DOHH2 (cell line): ENCODE results near the gene MAGEE2.
"Not testable (repeated sequence)": the region's sequence is repeated elsewhere in the genome, so short reads cannot be mapped to it uniquely, and the experiment has no call there.

Experiments
- H3F3A ChIP-seq: fragments of 200-600 bp; sonication (generic), shearing (Covaris generic); 2 replicates; pipeline ENCODE4 v1.6.0; 2016; ENCODE audit warnings: antibody characterized with exemption, mild to moderate bottlenecking; ENCODE audit not compliant: control insufficient read depth, insufficient read depth
- H3K27ac ChIP-seq: fragments of 200-600 bp; sonication (generic); 2 replicates; pipeline ENCODE4 v1.5.1; 2014; ENCODE audit warnings: low read depth, mild to moderate bottlenecking, low read length, moderate library complexity
- H3K27me3 ChIP-seq: fragments of 200-600 bp; sonication (generic); 2 replicates; pipeline ENCODE4 v1.6.1; 2014; ENCODE audit warnings: mild to moderate bottlenecking, low read length, mixed read lengths; ENCODE audit not compliant: control insufficient read depth
- H3K36me3 ChIP-seq: fragments of 200-600 bp; sonication (generic); 2 replicates; pipeline ENCODE4 v1.6.1; 2014; ENCODE audit warnings: mild to moderate bottlenecking, low read length, moderate library complexity, mixed read lengths; ENCODE audit not compliant: control insufficient read depth
- H3K4me1 ChIP-seq: fragments of 200-600 bp; sonication (generic); 2 replicates; pipeline ENCODE4 v1.6.1; 2014; ENCODE audit warnings: mild to moderate bottlenecking, low read length, mixed read lengths; ENCODE audit not compliant: control insufficient read depth
- H3K4me2 ChIP-seq: fragments of 200-600 bp; sonication (generic); 2 replicates; pipeline ENCODE4 v1.6.0; 2014; ENCODE audit warnings: mild to moderate bottlenecking, low read length, moderate library complexity
- H3K4me3 ChIP-seq: fragments of 200-600 bp; sonication (generic); 2 replicates; pipeline ENCODE4 v1.5.1; 2014; ENCODE audit warnings: mild to moderate bottlenecking, low read length, mixed read lengths
- H3K79me2 ChIP-seq: fragments of 200-600 bp; sonication (generic); 2 replicates; pipeline ENCODE4 v1.6.1; 2014; ENCODE audit warnings: mild to moderate bottlenecking, low read length, mixed read lengths; ENCODE audit not compliant: control insufficient read depth
- H3K9me2 ChIP-seq: fragments of 200-600 bp; sonication (generic); replicated peaks from 2 replicates; pipeline ENCODE4 v1.6.1; 2014; ENCODE audit warnings: mild to moderate bottlenecking, low read length, mixed read lengths; ENCODE audit not compliant: control insufficient read depth
- H3K9me3 ChIP-seq: fragments of 200-600 bp; sonication (generic); 2 replicates; pipeline ENCODE4 v1.6.1; 2014; ENCODE audit warnings: antibody characterized with exemption, low read length, mixed read lengths; ENCODE audit not compliant: control insufficient read depth, insufficient read depth
- H4K20me1 ChIP-seq: fragments of 200-600 bp; sonication (generic); 2 replicates; pipeline ENCODE4 v1.6.0; 2014; ENCODE audit warnings: low read depth, mild to moderate bottlenecking, antibody characterized with exemption, low read length, moderate library complexity; ENCODE audit not compliant: control insufficient read depth, insufficient read depth
- EZH2phosphoT487 ChIP-seq: fragments of 200-600 bp; sonication (generic); IDR thresholded peaks from 2 replicates; pipeline ENCODE4 v1.6.1; 2017; ENCODE audit warnings: borderline replicate concordance, mild to moderate bottlenecking, antibody characterized with exemption, low read length, moderate library complexity, mixed read lengths
- TF ChIP-seq, protein P1 (sequence below): fragments of 200-600 bp; sonication (generic); IDR thresholded peaks from one replicate; pipeline ENCODE4 v1.5.1; 2014; ENCODE audit warnings: antibody characterized with exemption, mild to moderate bottlenecking, low read depth, low read length; ENCODE audit not compliant: poor library complexity, severe bottlenecking

MAGEE2 gene, protein sequence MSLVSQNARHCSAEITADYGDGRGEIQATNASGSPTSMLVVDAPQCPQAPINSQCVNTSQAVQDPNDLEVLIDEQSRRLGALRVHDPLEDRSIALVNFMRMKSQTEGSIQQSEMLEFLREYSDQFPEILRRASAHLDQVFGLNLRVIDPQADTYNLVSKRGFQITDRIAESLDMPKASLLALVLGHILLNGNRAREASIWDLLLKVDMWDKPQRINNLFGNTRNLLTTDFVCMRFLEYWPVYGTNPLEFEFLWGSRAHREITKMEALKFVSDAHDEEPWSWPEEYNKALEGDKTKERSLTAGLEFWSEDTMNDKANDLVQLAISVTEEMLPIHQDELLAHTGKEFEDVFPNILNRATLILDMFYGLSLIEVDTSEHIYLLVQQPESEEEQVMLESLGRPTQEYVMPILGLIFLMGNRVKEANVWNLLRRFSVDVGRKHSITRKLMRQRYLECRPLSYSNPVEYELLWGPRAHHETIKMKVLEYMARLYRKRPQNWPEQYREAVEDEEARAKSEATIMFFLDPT

DNA sequence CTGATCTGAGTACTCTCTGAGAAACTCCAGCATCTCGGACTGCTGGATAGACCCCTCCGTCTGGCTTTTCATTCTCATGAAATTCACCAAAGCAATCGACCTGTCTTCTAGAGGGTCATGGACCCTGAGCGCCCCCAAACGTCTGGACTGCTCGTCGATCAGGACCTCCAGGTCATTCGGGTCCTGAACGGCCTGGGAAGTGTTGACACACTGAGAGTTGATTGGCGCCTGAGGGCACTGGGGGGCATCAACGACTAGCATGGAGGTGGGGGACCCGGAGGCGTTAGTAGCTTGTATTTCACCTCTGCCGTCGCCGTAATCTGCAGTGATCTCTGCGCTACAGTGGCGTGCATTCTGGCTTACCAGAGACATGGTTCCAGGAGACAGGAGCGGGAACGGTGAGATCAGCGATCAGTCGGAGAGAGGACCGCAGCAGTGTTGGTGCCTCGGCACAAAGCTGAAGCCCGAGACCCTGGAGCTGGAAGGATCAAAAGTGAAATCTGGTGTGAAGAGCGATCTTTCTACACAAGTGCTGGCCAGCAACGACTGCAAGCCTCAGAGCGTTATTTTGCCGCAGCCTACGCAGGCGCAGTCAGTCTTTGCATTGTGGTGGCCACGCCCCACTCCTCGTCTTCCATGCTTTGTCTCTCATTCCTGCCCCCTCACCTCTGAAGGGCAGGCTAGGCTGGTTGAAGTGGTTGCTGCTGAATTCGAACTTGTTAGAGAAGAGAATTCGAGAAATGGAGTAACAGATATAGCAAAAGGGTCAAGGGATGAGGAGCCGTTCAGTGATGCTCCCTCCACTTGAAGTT lies at the start of gene MAGEE2:
Gene MAGEE2, minus strand, starts transcription at position 575 of the 812 bp plus-strand sequence. Its CDS starts 203 bp downstream, at position 372.
- Histone ChIP-seq H3K4me3 (no peak within 1 kb of the TSS), H3F3A (no peaks in the 10 kb centered on the region), H3K4me2 (no peak within 1 kb of the TSS), H4K20me1 (no peaks in the 10 kb centered on the region), H3K9me3 (no peaks in the 10 kb centered on the region), H3K9me2 (no peaks in the 10 kb centered on the region), H3K79me2 (no peaks in the 10 kb centered on the region), H3K27ac (no peak within 1 kb of the TSS), H3K4me1 (no peaks in the 10 kb centered on the region), H3K36me3 (no peaks in the 10 kb centered on the region), H3K27me3 (no peaks in the 10 kb centered on the region)
- TF ChIP-seq, protein P1, sequence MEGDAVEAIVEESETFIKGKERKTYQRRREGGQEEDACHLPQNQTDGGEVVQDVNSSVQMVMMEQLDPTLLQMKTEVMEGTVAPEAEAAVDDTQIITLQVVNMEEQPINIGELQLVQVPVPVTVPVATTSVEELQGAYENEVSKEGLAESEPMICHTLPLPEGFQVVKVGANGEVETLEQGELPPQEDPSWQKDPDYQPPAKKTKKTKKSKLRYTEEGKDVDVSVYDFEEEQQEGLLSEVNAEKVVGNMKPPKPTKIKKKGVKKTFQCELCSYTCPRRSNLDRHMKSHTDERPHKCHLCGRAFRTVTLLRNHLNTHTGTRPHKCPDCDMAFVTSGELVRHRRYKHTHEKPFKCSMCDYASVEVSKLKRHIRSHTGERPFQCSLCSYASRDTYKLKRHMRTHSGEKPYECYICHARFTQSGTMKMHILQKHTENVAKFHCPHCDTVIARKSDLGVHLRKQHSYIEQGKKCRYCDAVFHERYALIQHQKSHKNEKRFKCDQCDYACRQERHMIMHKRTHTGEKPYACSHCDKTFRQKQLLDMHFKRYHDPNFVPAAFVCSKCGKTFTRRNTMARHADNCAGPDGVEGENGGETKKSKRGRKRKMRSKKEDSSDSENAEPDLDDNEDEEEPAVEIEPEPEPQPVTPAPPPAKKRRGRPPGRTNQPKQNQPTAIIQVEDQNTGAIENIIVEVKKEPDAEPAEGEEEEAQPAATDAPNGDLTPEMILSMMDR: no peak
- no peak for TF ChIP-seq EZH2phosphoT487

DNA sequence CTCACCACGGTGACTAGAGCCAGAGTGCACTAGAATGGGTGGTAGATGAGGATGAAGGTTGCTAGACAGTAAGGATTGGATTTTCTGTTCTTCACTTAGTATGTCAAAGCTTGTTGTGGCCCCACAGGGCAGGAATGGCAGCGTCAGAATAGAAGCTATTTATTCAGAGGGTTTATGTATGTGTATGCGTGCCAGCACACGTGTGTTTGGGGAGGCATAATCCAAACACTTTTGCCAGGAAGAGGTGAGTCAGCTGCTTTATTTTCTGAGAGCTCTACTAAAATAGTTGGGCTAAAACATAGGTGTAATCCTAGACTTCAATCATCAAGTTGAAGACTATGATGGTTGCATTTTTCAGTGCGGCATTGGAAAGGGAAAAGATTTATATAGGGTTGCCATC lies 1.2 kb upstream of the MAGEE2 start:
- TF ChIP-seq, protein P1: no peak
- no peak for TF ChIP-seq EZH2phosphoT487
- no peak overlapping the region for H3K27ac ChIP-seq
- H3K4me3 ChIP-seq: no peak overlapping the region
- H3K4me2 ChIP-seq: no peak overlapping the region
- H3K79me2 ChIP-seq: no peaks in the 10 kb centered on the region
- no peaks in the 10 kb centered on the region for H3K36me3 ChIP-seq
- H3F3A ChIP-seq: no peaks in the 10 kb centered on the region
- H3K9me3 ChIP-seq: no peaks in the 10 kb centered on the region
- no peaks in the 10 kb centered on the region for H3K9me2 ChIP-seq
- no peaks in the 10 kb centered on the region for H3K27me3 ChIP-seq
- H3K4me1 ChIP-seq: no peaks in the 10 kb centered on the region
- H4K20me1 ChIP-seq: no peaks in the 10 kb centered on the region

DNA sequence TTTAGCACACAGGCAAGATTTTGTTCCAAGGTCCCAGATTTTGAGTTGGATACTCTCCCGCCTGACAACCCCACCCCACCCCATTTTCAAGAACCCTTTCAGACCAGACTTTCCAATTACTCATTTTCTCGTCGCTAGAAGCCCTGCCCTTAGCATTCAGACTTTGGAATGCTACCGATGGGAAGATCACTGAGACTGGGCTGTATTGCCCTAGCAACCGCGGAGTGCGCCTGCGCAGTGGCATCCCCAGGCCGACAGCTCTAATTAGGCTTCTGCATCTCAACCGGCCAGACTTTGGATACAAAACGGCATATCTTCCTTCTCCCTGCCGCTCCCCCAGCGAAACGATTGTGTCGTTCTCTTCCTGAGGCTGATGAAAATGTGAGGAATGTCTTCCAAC lies 3.4 kb downstream of the MAGEE2 start:
- no peak overlapping the region for H3K27ac ChIP-seq
- no peaks in the 10 kb centered on the region for H4K20me1 ChIP-seq
- H3K9me2 ChIP-seq: no peaks in the 10 kb centered on the region
- H3F3A ChIP-seq: no peaks in the 10 kb centered on the region
- TF ChIP-seq, protein P1: no peak
- TF ChIP-seq EZH2phosphoT487: no peak
- no peak overlapping the region for H3K4me3 ChIP-seq
- H3K4me2 ChIP-seq: no peak overlapping the region
- H3K36me3 ChIP-seq: no peaks in the 10 kb centered on the region
- no peaks in the 10 kb centered on the region for H3K4me1 ChIP-seq
- no peaks in the 10 kb centered on the region for H3K9me3 ChIP-seq
- no peaks in the 10 kb centered on the region for H3K27me3 ChIP-seq
- H3K79me2 ChIP-seq: no peaks in the 10 kb centered on the region

DNA sequence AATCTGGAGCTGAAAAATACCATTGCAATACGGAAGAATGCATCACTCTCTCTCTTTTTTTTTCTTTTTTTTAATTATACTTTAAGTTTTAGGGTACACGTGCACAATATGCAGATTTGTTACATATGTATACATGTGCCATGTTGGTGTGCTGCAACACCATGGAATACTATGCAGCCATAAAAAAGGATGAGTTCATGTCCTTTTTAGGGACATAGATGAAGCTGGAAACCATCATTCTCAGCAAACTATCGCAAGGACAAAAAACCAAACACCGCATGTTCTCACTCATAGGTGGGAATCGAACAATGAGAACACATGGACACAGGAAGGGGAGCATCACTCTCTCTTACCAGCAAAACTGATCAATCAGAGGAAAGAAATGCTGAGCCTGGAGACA lies 17.0 kb downstream of the MAGEE2 start:
- H3F3A ChIP-seq, H3K4me2 ChIP-seq, H4K20me1 ChIP-seq, H3K27ac ChIP-seq, H3K9me3 ChIP-seq, H3K36me3 ChIP-seq, H3K4me1 ChIP-seq, H3K9me2 ChIP-seq, H3K27me3 ChIP-seq, H3K79me2 ChIP-seq, H3K4me3 ChIP-seq: not testable (repeated sequence)
